CD4-positive, alpha-beta T cell treated with Interleukin-1 beta for 1 hour (primary cell): ENCODE data around the gene CCIN.

Source experiments
- DNase-seq, 2 donors: peaks; one replicate each; pipeline ENCODE4 v3.0.0-alpha.2; 2020 to 2022

The CCIN gene

GRCh38 chr9:36192196-36192595, 23.0 kb downstream of the CCIN start:
- DNase-seq = no peak

GRCh38 chr9:36193023-36193422, 23.8 kb downstream of the CCIN start:
- DNase-seq = no peak

- DNase-seq = no peak
Observed at GRCh38 chr9:36194326-36195000, 25.3 kb downstream of the CCIN start.

- DNase-seq = no peak
Observed at GRCh38 chr9:36204906-36205547, 35.8 kb downstream of the CCIN start.

- DNase-seq = no peak
Observed at GRCh38 chr9:36207016-36207415, 37.8 kb downstream of the CCIN start.

GRCh38 chr9:36207546-36208012, 38.4 kb downstream of the CCIN start:
- DNase-seq = no peak

- DNase-seq = no peak
Observed at GRCh38 chr9:36208521-36209253, 39.5 kb downstream of the CCIN start.

- DNase-seq = no peak
Observed at GRCh38 chr9:36210722-36211121, 41.5 kb downstream of the CCIN start.

GRCh38 chr9:36211510-36211909, 42.3 kb downstream of the CCIN start:
- DNase-seq = no peak

GRCh38 chr9:36213387-36213786, 44.2 kb downstream of the CCIN start:
- DNase-seq = no peak

- DNase-seq = no peak
Observed at GRCh38 chr9:36213989-36214388, 44.8 kb downstream of the CCIN start.

- DNase-seq = no peak
Observed at GRCh38 chr9:36214571-36214970, 45.4 kb downstream of the CCIN start.

GRCh38 chr9:36217256-36217968, 48.2 kb downstream of the CCIN start:
- no peak for DNase-seq

GRCh38 chr9:36218011-36218410, 48.8 kb downstream of the CCIN start:
- no peak for DNase-seq

GRCh38 chr9:36218411-36218901, 49.3 kb downstream of the CCIN start:
- DNase-seq = no peak
